HG03432 (cell line): ENCODE data around the gene GRK4.
"Not testable (repeated sequence)": the region's sequence is repeated elsewhere in the genome, so short reads cannot be mapped to it uniquely, and the experiment has no call there.

ENCODE experiments used
- ATAC-seq: cut with Tn5 transposase; IDR thresholded peaks from one replicate; pipeline ENCODE4 v1.9.1; 2021; ENCODE audit warnings: mild to moderate bottlenecking, moderate library complexity; ENCODE audit not compliant: unreplicated experiment

The GRK4 gene

DNA sequence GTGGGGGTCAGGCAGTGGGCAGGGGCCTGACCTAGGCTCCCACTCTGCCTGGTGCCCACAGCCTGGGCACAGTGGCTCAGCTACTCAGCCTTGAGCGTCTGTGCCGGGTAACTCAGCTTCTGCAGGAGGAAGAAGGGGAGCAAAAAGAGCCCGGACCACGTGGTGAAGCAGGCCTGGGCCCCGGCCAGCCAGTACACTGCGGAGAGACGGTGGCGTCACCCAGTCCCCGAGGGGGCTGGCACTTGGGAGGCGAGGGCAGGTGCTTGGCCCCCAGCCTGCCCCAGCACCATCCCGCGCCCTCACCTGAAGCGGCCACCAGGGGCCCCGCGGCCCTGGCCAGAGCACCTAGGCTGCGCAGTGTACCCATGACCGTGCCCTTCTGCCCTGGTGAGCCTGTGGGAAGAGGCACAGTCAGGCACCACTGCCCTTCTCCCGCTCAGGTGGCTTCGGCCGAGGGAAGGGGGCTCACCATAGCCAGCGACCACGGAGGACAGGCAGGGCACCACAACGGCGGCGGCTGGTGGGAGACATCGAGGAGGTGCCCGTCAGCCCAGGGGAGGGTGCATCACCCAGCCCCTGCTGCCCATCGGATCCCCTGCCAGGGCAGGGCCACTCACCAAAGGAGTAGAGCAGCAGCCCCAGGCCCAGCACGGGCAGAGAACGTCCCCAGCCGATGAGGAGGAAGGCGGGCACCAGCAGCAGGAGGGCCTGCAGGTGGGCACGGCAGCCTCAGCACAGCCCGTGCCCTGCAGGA, 32.4 kb upstream of the GRK4 start:
- no peak for ATAC-seq

DNA sequence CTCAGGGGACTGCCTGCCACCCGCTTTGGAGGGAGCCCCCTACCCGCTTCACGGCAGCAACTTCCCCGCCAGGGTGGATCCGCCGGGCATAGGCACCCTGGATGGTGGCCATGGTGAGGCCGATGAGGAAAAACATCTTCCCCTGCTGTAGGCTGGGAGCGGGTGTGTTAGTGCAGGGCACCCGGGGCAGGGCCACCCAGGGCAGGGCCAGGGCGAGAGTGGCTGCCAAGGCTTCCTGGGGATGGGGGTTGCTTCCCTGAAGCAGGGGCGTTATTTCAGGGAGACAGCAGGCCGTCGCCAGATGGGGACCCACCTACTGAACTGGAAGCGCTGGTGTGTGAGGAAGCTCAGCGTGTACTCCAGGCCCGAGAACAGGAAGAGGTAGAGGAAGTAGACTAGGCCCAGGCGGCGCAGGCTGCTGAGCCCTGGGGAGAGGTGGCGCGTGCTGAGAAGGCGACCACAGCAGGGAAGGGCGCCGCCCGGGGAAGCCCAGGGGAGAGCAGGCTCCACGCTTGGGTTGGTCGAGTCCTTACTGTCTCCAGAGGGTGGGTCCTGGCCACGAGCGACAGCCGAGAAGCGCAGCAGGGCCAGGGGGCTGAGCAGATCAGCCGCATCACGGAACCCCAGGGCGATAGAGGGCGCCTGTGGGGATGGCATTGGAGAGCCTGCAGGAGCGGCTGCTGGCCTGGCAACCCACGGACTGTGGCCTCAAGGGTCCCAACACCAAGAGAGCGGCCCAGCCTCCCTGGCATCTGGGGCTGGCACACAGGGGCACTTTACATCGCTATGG, 31.7 kb upstream of the GRK4 start:
- ATAC-seq: peak; percentile 39

DNA sequence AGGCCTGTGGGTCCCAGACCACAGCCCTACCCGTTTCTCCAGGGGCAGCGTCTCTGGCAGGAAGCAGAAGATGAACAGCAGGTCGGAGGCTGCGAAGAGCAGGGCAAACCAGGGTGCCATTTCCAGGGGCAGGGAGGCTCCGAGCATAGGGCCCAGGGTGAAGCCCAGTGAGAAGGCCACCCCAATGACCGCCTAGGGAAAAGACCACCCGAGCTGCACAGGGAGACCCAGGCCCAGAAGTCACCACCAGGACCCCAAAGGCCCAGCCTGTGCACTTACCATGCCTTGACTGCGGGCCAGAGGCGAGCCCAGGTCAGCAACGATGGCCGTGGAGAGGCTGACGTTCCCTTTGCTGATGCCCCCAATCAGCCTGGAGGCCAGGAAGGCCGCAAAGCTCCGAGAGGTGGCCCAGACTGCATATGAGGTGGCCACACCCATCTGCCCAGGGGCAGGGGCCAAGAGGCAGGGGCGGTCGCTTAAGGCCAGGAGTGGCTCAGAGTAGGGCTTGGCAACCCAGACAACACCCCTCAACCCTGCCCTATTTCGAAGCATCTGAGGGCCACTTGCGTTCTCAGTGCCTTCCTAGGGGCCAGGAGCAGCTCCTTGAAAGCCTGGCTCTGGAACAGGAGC, 30.9 kb upstream of the GRK4 start:
- ATAC-seq: no peak

DNA sequence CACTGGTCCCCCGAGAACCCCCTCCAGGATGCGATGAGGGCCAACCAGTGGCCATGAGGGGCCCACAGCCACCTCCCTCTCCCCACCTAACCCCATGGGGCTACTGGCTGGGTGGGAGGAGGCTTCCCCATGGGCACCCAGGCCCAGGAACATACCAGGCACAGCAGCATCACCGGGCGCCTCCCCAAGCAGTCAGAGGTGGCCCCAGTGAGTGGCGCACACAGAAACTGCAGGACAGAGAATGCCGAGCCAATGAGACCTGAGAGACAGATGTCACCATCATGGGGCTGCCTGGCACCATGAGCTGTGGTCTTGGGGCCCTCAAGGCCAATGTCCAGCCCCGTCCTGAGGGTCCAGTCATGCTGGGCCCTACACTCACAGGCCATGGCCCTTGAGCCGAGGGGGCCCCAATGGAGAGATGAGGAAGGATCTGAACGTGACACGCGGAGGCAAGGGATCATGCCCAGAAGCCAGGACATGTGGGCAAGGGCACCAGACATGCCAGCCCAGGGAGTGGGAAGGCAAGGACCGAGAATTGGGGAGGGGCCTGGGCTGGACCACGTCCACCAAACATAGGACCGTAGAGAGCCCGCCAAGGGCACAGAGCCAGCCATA, 30.3 kb upstream of the GRK4 start:
- no peak for ATAC-seq

DNA sequence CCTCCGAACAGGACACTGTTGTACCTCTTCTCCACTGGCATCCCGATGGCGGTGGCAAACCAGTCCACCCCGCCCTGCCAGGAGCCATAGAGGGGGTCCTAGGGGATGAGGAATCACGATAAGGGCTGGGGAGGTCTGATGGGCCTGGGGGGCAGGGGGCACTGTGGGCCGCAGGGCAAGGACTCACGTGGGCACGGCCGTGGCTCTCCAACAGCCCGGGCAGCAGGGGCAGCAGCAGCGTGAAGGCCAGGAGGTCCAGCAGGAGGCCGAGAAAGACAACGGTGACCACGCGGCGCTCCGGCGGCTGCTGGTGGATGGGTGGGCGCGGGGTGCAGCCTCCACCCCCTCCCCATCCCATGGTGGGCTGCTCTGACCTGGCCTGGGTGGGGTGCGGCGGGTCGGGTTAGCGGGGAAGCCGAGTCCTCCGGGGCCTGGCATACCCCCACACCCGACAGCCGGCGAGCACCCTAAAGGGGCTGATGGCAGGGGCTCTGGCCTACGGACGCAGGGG, 29.8 kb upstream of the GRK4 start:
- no peak for ATAC-seq

DNA sequence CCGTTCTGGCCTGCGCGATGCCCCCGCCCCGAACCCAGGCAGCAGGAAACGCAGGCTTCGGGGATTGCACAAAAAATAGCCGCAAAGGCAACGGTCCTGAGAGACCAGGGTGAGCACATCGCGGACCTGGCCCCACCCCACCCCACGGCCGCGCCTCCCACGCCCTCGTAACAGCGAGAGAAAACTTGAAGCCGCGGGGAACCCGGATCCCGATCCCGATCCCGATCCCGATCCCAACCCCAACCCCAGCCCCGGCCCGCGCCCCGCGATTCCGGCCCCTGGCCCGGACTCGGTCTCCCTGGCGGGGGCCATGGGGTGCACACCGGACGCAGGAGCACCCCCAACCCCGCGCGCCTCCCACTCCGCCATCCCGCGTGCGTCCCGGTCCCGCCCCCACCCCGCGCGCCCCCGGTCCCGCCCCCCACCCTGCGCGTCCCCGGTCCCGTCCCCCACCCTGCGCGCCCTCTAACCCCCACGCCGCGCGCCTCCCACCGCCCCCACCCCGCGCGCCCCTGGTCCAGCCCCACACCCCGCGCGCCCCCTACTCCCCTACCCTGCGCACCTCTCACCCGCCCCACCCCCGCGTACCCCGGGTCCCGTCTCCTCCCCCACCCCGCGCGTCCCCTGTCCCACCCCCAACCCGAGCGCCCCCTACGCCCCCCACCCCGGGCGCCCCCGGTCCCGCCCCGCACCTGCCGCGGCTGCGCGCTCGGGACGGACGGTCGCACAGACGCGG, 29.1 kb upstream of the GRK4 start:
- no peak for ATAC-seq

DNA sequence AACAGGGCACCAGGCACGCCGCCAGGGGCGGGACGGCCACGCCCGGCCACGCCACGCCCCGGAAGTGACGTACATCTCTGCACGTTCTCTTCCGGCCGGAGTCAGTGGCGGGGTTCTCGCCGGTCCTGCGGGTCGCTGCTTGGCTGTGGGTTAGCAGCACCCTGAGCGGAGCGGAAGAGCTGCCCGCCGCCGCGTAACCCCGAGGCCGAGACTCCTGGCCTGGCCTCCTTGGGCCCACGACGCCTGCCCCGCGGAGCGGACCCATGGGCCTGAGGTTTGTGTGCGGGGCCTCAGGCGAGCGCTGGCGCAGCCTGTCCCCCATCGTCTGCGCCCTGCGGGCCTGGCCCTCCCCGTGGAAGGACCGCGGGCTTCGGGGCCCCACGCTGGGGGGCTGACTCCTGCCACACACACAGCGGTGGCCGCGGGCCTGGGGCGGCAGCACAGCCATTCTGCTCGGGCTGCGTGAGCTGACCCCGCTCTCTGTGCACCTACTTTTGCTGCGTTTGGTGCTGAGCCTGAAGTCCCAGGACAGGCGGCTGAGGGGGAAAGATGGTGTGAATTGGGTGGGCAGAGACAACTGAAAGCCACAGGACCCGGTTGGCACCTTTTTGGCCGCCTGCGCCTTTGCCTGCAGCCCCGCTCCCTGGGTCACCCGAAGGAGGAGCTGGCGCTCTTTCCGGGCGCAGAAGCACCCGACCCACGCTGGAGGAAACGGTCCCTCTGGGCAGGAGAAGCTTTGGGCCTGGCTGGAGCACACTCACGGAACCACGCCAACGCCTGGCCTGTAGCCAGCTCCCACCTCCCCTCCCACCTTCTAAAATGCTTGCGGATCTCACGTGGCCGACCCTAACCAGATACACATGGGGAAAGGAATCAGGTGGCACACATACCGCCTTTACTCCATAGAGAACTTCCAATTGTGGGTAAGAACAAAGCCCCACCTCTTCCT, 28.3 kb upstream of the GRK4 start:
- ATAC-seq: peak; percentile 55

DNA sequence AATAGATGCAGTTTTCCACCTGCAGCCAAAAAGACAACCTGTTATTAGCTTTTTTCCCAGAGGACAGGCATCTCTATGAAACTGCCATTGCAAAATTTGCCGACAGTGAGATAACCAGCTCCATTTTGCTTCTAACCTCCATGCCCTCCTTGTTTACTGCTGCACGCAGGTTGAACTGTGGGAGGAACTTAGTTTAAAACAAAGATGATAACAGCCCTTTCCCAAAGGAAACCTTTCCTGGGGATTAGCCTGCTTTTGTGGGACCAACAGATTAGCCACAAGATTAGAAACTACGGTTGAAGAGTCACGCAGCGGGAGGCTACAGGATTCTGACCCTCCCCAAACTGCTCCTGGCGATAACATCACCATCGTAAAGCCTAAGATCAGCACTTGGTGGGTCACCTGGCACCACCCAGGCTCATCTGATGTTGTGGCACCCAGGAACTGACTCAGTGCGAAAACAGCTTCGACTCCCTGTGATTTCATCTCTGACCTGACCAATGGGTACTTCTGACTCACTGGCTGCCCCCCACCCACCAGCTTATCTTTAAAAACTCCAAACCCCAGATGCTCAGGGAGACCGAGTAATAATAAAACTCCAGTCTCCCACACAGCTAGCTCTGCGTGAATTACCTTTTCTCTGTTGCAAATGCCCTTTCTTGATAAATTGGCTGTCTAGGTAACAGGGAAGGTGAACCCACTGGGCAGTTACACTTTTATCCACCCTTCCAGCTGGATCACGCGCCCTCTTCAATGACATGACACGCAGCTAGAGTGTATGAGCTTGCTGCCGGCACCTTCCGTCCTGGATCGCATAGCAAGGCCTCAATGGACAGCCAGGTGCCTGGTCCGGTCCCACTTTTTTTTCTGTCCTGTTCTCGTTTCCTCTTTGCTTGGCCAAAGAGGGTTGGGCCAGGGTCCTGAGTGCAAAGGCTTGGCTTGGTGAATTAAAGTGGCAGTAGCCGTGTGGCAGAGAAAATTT, 27.3 kb upstream of the GRK4 start:
- ATAC-seq: no peak

DNA sequence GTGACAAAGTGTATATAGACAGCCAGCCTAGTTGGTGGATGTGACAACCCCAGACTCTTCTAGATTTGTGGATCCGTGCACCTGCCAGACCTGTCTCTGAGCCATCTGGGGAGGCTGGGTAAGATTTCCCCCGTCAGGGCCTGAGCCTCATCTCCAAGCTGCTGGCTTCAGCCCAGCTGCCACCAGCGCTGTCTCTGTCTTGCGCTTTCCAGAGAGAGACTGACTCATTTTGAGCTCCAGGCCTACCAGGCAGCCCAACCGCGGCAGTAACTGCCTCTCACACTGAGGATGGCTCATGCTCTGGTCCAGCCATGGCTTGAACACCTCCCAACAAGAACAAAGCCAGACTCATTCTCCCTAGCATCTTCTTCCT, 26.6 kb upstream of the GRK4 start:
- peak; percentile 22 for ATAC-seq

DNA sequence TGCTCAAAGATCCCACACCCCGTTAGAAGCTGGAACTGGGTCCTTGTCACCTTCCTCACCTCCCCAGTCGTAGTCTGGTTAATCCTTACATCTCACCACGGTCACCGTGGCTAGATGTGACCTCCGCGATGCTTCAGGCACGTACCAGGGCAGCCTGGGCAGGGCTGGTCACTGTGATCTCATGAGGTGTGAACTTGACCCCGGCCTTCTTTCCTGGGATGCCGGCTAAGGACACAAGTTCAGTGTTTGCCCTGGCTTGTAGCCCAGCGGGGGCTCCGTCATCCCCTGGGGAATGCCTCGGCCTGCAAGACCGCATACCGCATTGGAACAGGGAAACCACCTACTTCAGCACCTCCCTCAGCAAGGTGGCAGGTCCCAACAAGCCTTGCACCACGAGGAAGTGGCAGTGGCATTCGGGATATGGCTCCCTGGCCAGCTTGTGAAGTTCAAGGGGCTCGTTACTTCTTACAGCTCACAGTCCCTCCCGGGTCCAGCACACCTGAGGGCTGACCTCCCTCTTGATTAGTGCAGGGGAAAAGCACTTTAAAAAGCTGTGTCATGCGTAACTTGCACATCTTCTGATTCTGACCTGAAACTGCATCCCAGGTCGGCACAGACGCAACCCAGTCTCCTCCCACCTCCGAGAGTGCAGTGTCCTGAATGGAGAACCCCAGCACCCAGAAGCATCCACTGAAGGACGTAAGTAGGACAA, 26.1 kb upstream of the GRK4 start:
- peak; percentile 23 for ATAC-seq

DNA sequence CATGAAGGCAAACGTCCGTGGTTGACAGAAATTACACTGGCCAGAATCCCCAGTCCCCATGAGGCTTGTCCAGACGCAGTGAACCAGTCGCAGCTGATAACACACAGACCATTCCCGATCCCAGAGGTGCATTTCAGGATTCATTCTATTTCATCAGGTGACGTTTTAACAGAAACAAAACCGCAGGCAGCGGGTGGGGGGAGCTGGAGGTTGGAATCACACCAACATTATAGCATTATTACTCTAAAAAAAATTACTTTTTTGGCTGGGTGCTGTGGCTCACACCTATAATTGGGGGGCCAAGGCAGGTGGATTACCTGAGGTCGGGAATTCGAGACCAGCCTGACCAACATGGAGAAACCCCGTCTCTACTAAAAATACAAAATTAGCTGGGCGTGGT, 25.4 kb upstream of the GRK4 start:
- no peak for ATAC-seq

DNA sequence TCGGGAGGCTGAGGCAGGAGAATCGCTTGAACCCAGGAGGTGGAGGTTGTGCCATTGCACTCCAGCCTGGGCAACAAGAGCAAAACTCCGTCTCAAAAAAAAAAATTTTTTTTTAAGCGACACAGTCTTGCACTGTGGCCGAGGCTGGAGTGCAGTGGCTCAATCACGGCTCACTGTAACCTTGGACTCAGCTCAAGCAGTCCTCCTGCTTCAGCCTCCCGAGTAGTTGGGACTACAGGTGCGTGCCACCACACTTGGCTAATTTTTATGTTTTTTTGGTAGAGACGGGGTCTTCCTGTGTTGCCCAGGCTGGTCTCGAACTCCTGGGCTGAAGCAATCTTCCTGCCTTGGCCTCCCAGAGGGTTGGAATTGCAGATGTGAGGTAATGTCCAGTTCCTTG, 25.0 kb upstream of the GRK4 start:
- ATAC-seq: not testable (repeated sequence)

DNA sequence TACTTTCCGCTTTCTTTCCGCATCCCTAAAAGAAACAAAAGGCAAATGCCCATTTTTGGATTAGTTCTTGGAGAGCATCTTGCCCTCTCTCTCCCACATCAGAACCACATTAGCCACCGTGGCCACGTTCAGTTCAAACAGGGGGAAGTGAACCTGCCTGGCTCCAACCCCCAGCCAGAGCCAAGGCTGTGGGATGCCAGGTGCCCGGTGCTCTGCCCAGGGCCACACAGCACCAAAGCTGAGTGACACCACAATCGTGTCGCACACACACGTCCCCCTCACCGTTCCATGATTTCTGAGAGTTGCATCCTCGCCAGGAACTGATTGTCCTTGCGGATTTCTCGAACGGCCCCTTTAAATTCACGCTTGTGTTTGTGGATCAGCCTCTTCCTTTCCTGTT, 24.5 kb upstream of the GRK4 start:
- ATAC-seq: no peak

DNA sequence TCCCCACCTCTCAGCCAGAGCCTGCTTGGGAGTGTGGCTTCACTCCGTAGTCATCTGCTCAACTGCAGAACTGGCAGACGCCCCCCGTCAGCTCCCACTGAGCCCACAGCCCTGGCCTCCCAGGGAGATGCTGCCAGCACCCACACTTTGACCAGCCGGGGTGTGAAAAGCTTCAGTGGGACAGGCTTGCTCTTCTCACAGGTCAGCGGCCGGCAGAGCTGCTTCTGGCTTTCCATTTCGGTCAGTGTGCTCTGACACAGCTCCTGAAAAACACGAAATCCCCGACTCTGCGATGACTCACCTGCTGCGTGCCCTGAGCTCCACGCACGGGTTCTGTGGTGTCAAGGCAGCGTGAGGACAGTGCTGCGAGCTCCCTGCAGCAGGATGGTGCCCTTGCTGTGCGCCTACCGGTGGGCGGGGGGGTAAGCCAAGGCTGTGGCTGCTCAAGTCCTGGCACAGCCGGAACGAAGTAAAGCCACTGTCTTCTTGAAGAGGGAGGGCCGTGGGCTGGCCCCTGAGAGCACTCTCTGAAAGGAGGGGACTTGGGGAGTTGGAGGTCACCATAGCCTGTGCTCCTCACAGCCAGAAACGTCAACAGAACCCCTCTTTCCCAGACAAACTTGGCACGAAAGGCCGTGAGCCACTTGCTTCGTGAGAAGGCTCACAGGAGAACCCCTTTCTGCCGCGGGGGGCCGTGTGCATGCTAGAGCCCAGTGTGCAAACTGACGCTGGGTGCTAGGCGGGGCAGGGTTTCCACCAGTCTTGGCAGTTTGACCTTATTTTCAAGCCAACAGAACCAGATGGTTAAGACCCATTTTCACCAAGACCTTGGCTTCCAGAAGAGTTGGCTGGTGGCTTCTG, 23.8 kb upstream of the GRK4 start:
- ATAC-seq: no peak

DNA sequence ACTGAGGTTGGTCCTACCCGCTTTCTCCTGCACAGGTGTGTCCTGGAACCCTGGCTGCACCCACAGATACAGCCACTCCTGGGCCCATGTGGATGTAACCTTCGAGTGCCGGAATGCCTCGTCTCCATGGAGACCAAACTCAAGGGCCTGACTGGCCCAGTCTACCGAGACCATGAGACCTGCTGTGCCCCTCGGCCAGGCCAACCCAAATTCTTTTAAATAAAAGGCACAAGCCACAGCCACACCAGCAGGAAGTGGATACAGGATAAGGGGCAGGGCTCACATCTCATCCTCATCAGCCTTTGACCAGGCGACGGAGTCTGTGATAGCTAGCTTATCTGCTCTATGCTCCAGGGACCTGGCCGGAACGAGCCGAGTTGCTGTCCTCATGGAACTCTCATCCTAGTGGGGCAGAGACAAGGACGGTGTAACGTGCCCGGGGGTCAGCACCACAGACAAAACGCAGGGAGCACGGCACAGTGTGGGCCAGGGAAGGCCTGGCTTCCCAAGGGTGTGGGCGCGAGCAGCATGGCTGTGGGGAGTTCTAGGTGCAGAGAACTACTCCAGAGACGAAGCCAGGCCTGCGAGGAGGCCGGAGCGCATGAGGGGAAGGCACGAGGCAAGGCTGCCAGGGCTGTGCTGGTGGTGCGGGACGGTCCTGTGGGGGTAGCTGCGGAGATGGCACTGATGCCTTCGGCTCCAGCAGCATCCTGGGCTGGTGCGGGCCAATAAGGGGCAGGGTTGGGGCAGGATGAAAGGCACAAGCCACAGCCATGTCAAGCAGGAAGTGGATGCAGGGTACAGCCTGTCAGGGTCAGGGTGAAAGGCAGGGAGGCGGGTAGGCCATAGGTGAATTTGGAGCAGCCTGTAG, 22.9 kb upstream of the GRK4 start:
- ATAC-seq: no peak
